NCI-H460 (cell line): Measurements from ENCODE around the gene IL1RAPL1. TPM values are rescaled to one million over a fixed set of nuclear protein-coding genes. Genes with fewer than 3 reads are reported as not detected.

ENCODE experiments used
- DNase-seq: peaks from one replicate; pipeline ENCODE4 v3.0.0-alpha.2; 2016; ENCODE audit warnings: low read depth; ENCODE audit errors: extremely low read depth
- total RNA-seq: library from RNA; depleted of rRNA; stranded (reverse); fragments of >200 nt; shearing (Covaris generic); gene quantifications from 2 replicates; pipeline ENCODE4 v1.2.3, GENCODE V29; 2014

Gene IL1RAPL1
- total RNA-seq, 1 experiment from 2014 or later, result not detected

DNA sequence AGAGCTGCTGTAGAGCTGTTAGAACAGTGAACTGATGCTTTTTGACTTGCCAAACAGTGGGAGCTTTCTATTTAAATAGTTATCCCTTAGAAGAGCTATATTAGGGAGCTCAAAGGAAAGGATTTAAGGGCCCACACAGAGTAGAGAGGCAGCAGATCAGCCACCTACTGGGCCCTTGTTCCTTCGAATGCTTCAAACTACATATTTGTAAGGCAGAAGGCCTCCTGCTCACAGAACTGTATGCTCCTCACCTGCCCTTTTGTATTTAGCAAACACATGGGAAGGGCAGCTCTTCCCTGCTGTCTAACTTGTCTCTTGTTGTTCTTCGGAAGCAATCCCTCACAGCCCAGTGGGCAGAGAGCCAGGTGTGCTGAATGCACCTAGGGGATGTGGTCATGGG, 38.0 kb downstream of the IL1RAPL1 start:
- DNase-seq, result no peak

DNA sequence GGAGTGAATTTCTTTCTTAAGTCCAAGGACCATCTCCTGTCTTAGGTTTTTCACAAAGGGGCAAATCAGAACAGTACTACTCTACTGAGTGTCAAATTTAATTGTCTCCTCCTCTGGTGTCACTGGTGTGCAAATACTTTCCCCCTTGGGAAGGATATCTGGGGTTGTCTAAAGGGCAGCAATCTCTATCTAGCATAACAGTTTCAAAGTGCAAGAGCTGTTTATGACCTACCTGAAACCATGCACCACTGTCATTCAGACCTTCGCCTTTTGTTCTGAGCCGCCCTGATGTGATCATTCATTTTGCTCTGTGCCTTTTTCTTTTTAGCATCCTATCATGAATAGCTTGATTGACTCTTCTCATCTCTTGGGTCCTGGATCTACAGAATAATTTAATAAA, 39.3 kb downstream of the IL1RAPL1 start:
- no peak for DNase-seq

DNA sequence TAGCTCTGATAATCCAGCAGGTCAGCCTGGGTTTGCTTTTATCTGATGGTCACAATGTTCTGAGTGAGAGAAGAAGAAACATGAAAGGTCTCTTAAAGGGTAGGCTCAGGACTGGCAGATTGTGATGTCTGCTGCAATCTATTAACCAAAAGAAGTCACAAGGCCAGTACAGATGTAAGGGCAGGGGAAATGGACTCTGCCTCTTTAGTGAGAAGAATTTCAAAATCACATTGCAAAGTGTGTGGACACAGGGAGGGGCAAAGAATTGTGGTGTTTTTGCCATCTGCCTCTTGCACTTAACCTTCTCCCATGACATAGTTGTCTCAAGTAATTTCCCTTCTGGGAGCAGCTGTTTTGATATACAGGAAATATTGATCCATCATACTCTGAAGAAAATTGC, 40.9 kb downstream of the IL1RAPL1 start:
- no peak for DNase-seq

DNA sequence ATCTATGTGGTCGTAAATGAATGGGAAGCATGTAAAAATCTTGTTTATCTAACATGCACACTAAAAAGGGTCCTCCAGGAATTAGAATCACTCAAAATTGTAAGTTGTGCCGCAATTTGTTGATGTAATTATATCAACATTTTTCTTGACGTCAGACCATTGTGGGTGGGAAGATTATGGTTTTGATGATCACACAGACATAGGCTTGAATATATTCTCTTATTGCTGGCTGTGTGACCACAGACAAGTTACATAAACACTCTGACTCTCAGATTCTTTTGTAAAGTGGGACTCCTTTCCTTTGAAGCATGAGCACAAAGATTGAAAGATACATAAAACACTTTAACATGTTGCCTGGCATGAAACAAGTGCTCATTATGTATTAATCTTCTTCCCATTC, 51.5 kb downstream of the IL1RAPL1 start:
- DNase-seq, result no peak

DNA sequence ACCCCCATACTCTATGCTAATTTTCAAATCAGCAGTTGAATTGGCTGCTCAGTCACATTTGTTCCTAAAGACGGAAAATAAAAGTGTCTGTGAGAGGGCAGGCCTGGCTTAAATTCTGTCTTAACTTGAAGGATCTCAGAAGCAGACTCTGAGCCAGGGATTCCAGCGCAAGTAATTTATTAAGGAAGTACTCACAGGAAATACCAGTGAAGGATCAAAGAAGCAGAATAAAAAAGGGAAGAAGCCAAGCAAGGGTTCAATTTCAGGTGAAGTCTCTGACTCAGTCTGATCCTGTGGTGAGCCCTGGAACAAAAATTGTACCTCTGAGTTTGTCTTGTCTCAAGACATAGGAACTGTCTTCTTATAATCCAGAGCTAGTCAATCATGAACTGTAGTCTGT, 52.2 kb downstream of the IL1RAPL1 start:
- DNase-seq, result no peak

DNA sequence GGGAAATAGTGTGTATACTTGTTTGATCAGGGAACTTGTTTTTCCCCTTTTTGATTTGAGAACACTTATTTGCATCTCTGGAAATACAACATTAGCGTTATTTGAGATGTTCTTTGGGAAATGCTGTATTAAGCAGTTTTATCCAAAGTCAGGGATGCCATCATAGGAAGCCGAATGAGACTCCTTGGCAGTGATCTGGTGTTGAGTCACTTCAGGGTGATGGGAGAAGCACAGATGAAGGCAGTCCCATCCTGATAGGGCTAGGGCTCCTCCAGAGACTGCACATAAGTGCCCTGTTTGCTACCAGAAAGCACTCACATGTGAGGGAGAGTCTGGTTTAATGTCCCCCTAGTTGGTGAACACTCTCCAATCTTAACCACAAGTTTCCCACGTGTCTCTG, 62.3 kb downstream of the IL1RAPL1 start:
- DNase-seq, result no peak

DNA sequence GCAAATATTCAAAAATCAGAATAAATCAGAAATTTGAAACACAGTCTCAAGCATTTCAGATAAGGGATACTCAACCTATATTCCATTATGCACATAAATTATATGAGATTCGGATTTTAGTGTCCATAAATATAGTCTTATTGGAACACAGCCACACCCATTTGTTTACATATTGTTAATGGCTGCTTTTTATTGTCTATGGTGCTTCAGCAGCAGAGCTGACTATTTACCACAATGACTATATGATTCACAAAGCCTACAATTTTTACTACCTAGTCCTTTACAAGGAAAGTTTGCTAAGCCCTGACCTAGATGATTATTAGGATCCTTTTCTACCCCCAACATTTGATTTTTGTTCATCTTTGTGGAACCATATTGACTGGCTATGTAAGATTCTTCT, 63.9 kb downstream of the IL1RAPL1 start:
- no peak for DNase-seq

DNA sequence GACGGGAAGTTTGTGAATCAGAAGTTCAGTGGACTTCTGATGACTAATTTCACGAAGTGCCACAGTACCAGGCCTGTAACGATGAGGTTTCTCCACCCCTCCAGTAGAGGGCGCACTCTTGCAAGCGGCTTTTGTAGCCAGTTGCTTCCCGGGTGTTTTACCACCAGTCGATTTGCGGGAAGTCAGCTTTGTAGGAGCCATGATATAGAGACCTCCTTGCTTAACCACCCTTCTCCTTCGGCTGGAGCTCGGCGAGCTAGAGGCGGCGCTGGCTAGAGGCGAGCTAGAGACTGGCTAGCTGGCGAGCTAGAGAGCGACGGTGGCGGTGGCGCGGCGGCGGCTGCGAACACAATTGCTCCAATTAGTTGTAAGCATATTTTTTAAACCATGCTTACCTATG, 72.0 kb downstream of the IL1RAPL1 start:
- no peak for DNase-seq

DNA sequence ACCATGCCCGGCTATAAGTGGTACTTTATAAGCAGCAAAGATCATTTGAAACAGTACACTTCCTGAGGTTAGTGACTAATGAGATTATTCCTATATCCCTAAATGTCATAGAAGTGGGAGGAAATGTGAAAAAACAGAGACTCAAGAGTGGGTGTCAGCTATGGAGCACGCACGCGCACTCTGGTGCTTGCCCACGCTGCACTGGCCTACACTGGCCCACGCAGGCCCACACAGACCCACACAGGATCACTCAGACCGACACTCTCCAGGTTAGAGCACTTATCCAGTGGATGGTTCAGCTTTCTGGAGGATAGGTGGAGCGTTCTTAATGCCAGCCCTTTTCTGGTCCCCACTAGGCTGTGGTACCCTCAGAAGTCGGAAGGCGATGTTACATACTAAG, 78.5 kb downstream of the IL1RAPL1 start:
- no peak for DNase-seq

DNA sequence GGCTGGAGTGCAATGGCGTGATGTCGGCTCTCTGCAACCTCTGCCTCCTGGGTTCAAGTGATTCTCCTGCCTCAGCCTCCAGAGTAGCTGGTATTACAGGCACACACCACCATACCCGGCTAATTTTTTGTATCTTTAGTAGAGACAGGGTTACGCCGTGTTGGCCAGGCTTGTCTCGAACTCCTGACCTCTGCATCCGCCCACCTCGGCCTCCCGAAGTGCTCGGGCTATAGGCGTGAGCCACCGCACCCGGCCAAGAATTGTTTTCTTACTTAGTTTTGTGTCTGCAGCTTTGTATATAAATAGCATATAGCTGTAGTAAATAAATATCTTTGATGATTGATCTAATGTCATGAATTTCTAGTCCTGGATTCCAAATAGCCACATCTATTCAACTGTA, 81.1 kb downstream of the IL1RAPL1 start:
- DNase-seq, result no peak

DNA sequence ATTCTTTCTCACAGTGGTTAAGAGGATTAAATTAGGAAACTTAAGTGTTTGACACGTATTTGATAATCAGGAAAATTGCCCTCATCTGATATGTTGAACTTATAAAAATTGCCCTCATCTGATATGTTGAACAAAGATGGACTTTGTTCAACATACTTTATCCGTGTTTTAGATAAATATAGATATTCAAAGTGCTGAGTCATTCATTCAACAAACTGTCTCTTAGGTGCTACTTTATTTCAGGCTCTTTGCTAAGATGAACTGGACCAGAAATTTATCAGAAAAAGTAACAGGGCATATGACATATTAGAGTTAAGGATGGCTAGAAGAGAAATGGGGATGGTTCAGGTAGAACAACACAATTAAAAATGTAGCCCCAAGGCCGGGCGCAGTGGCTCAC, 81.7 kb downstream of the IL1RAPL1 start:
- no peak for DNase-seq

DNA sequence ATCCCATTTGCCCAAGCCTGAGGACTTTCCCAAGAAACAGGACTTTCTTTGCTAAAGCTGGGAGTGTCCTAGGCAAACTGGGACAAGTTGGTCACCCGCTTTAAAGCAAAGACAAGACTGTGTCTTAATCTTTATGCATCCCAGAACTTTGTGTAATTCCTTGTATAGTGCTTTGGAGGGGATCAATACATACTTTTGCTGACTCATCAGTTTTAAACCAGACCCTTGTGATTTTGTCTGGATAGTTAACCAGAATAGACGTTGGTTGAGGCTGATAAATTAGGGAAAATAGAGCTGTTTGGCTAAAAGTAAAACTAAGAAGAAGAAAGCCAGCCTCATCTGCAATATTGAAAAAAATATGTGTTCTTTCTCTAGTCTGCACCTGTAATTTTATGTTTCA, 82.8 kb downstream of the IL1RAPL1 start:
- no peak for DNase-seq

DNA sequence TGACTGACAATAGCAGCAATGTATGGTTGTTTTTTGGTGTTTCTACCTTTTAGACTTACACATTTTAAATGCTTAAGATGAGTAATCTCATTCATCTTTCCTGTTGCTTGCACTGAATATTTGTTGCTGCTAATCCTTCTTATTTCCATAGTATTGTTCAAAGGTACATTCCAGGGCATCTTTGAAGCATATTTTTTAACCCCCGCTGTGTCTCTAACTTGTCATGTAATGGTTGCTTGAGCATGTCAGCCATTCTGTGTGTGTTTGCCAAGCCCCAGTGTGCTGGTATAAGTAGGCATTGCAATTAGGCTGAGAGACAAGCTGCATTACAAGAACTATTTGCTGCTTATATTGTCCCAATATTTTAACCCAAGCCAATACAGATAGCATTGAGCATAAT, 87.9 kb downstream of the IL1RAPL1 start:
- DNase-seq, result no peak

DNA sequence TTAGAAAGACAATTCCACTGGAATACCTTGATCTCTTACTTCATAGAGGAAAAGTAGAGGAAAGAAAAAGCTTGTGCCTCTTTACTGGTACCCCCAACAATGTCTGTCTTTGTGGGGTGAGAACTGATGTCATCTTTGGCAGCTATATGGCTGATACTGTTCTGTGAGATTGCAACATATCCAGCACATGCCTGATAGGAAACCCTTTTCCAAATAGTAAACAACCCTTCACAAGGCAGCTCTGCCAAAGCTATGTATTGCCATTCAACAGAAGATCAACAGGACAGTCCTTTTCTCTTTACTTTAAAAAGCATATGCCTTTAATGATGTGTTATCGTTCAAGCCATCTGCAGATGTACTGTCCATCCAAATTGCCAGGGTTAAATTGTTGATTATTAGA, 105.9 kb downstream of the IL1RAPL1 start:
- DNase-seq, result no peak

DNA sequence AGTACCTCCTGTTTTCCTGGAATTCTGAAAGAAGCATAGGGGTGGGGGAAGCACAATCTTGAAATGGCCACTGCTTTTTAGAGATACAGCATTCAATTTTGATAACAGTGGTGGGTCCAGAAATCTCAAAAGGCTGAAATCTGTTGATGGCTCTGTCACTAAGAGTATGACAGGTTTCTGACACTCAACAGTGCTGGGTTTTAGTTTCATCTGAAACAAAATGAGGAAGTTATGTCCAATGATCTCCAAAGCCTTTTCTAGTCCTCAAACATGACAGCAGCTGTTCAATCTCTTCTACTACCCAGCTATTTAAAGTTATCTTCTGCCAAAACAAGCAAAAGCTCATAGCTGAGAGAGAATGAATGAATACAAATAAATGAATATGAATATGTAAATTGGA, 110.5 kb downstream of the IL1RAPL1 start:
- DNase-seq, result no peak

DNA sequence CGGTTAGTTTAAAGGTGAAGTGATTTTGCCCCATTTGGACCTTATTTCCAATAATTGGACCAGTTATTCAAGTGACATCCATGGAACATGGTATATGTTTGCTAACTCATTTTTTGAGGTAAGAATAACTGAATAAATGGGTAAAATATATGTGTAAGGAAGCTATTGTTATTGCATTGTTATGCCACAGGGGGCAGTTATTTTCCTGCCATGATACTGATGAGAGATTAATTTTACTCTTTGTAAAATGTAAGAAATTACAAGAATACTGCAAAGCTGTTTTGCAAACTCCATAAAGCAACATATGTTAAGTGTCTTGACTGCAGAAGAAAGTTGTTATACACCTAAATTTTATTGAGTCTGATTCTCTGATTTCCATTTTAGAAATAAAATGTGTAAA, 114.0 kb downstream of the IL1RAPL1 start:
- no peak for DNase-seq

DNA sequence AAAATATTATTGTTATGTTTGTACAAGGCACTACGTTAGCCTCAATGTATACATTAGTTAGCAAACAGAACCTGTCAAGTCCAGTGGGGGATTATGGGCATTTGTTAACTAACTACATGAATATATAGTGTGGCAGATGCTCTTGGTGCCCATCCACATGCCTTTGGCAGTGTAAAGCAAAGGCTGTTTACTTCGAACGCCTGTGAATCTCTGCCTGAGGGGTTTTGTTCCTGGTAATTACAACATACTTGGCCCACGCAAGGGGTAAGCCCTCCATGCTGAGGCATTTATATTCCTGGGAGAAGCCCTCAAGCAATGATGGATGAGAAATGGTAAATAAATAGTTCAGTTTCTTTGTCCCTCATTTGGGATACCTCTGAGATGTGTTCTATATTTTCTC, 119.7 kb downstream of the IL1RAPL1 start:
- no peak for DNase-seq

DNA sequence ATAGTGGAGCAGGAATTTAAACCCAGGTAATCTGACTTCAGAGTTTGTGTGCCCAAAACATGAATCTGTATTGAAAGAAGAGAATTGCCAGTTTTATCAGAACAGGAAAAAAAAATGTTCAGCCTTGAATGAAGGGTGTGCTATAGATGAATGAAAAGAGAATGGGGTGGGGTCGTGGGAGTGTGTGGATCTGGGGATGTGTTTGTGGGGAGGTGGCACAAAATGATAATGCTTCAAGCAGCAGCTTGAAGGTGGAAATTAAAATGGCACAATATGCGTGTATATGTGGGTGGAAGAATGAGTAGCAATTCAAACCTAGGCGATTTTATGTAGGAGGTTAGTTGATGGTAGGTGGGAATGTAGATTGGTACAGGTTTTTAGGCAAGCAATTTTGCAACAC, 122.2 kb downstream of the IL1RAPL1 start:
- DNase-seq, result no peak

DNA sequence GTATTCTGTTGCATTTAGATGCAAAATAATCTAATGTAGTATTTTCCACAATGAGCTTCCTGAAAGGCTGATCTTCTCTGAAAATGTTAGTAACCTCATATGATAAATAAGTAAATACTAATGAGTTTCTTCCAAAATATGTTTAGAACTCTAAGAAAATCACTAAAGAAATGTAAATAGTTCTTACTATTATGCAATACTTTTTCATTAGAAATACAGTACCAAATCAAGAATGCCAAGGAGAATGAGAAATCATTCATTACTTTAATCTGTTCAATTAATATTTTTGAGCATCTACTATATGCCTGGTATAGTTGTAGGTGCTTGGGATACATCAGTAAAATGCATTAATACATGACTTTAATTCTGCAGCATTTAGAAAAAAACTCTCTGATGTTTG, 130.6 kb downstream of the IL1RAPL1 start:
- no peak for DNase-seq

DNA sequence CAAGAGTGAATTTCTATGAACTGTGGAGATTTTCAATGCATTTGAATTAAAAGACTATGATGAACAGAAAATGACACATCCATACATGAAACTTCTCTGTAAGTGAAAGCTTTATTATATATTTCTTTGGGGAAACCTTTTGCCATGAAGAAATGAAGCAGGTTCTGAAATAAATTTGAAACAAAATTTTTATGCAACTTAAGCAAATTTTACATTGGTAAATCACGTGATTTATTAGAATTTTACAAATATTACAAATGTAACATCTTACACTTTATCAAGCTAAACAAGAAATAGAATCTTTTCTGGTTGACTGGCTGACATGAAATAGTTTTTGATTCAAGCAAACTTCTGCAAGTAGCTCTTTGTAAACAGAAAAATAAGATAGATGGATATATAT, 131.2 kb downstream of the IL1RAPL1 start:
- DNase-seq, result no peak

DNA sequence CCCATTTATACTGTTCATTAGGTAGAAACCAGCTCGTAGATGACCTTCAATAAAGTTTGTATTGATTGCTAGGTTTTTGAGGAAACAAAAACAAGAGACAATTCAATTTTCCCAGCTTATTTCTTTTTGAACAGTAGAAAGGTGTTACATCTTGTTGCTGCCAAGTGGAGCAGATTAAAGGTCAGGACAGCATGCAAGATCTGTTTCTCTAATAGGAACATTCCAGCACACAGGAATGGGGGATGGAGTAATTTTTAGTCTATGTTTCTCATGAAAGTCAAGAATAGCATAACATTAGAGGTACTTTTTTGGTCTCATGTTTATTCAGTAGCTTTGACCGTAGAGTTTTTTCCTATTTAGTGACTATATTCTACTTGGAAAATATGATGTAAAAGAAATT, 132.4 kb downstream of the IL1RAPL1 start:
- DNase-seq, result no peak

DNA sequence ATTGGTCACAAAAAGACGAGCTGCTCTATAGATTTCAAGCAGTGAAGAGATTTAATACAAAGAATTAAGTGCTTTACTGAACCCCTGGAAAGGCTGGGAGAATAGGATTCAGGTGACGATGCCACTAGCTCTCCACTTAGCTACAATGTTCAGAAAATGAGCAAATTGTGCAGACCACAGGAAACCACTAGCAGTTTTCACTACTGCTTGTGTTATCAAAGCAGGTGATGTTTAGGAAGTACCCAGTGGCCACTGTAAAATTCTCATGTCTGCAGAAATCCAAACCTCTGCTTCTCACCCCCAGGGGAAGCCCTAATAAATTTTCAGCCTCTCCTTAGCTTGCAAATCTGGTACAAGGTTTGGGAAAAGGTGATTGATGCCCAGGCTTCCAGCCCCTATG, 165.1 kb downstream of the IL1RAPL1 start:
- no peak for DNase-seq

DNA sequence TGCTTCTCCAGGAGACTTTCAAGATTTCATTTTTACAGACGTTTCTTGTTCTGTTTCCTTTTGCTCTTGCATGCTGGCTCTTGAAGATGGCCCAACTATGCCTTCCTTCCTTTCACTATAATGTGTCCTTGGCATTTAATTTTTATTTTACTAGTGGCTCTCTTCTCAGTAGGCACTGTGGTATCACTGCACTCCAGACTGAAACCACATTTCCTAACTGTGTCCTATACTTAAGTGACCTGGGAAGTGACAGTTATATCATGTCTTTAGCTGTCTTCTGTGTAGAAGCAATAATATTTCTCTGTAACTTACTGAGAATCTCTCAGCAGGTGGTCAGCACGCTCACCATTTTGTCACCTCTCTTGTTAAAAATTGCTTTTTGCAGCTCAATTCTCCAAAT, 168.9 kb downstream of the IL1RAPL1 start:
- no peak for DNase-seq

DNA sequence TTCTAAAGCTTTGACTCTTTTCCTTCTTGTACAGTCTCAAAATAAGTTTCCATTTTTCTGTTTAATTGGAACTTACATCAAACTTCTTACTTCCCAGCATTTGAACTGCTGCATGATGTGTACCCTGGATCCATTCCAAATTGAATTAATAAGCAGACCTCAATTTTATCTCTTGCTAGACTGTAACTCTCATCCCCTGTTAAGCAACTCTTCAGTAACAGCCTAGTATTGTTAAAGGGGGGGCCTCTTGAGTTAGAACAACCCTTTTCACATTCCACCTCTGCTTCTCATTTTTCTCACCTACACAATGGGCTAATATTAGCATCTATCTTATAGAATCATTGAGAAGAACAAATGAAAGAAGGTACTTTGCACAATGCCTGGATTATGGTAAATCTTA, 169.4 kb downstream of the IL1RAPL1 start:
- no peak for DNase-seq
